ENCODE data around the gene GTPBP1. TPM values are rescaled to one million over a fixed set of nuclear protein-coding genes. Genes with fewer than 3 reads are reported as not detected.

The GTPBP1 gene
- total RNA-seq, 1 donor from 2014 or later, result 35.1 TPM

DNA sequence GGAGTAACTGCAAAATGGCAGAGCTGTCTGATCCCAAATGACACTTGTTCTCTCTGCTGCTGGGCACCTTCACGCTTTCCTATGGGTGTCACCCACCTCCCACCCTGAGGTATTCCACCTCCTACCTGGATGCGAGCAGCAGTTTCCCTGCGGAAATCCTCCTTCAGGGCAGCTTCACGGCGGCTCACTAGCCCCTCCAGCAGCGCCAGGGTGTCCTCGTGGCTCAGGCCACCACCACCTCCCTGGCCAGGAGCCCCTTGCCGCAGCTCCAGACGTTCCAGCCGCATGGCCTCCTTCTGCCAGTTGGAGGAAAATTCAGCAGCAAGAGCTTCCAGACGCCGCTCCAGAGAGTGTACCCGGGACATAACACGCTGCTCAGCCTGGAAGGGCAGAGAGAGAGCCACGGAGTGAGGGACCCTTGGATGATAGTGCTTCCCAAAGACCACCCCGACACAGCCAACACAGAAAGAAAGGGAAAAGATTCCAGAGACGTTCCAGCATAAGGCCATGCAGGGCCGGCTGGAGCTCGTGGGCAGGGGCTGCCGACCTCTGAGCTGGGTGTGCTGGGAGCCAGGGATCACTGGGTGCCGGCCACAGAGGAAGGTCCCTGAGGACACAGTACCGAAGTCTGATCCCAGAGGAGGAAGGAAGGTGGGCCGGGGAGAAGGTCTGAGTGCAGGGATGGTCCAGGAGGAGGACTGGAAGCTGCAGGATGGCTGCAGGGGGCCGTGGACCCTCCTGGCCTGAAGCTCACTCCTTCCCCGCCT is 36.6 kb downstream of the GTPBP1 start:
- no peak for DNase-seq

DNA sequence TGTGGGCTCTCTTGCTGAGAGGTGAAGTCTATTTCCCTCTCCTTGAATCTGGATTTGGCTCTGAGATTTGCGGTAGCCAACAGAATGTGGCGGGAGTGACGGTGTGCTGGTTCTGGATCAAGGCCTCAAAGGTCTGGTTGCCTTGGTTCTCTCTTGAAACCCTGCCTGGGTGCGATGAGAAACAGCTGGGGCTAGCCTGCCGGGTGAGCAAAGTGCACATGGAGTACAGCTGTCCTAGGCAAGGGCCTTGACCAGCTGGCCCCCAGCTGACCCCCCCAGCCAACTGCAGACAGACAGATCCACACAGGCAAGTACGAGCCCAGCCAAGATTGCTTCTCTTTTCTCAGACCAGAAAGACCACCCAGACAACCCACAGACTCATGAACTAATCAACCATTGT is 39.2 kb downstream of the GTPBP1 start:
- no peak for DNase-seq

DNA sequence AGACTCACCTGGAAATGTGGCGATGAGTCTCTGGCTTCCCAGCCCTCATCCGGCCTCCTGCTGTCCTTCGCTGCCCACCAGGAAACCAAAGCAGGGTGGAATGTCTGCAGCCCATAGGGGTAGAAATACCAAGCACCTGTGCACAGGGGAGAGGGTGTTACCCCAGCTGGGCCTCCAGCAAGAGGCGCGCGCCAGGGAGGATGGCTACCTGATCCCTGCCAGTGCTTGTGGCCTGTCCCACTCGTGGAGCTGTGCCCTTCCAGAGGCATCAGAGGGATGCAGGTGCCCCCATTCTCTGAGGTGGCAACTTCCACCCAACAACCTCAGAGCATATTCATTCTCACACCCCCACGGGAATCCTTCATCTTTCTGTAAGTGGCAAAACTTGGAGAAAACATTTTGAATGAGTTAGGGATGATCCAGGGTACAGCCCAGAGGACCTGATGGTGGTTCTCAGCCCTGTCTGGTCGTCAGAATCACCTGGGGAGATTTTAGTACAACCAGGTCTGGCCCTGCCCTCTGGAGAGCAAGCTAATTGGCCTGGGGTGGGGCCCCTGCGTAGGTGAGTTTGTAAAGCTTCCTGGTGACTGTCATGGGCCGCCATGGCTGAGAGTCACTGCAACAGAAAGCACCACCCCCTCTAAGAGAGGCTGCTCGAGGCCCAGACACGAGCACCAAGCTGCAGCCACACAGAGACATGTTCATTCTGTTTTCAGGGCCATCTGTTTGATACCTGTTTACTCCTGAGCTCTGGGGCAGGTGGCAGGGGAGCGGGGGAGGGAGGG is 40.1 kb downstream of the GTPBP1 start:
- no peak for DNase-seq

DNA sequence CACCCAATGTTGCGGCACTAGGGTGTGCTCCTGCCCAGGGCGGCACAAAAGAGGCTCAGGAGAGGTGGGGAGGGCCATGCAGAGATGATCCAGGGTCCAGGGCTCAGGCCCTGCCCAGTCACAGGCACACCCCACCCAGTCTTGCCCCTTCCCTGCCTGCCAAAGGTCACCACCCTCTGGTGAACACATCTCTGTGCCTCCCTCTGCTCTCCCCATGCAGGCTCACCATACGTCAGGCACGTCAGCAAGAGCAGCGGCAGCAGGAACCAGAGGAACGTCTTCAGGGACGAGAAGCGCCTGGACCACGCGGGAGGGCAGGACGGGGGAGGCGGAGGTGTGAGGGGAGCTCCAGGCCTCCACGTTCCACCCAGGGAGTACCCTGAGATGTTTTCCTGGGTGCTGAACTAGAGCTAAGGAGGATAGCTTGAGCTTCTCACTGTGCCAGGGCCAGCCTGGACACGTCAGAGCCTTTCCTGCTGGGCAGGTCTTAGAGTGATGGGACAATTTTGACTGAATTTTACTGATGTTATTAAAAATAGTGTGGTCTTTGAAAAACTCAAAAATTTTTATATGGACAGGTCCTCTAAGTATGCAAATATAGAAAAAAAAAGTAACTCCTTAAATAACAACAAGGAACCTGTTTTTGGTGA is 42.9 kb downstream of the GTPBP1 start:
- DNase-seq, result no peak

DNA sequence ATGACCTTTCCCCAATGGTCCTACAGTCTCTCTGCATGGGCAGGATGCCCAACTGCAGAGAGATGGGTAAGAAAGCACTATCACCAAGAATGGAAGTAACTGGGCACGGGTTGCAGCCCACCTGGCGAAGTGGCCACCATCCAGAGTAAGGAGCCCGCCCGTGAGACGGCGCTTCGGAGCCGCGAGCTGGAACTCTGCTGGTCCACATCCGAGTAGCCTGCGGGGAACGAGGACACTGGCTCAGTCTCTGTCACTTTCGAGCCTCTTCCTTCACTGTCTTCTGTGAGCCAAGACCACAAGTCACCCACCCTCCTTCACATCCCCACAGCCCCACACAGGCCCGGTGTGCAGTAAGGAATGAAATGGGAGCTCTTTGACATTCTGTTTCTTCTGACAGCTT is 44.4 kb downstream of the GTPBP1 start:
- DNase-seq, result no peak

DNA sequence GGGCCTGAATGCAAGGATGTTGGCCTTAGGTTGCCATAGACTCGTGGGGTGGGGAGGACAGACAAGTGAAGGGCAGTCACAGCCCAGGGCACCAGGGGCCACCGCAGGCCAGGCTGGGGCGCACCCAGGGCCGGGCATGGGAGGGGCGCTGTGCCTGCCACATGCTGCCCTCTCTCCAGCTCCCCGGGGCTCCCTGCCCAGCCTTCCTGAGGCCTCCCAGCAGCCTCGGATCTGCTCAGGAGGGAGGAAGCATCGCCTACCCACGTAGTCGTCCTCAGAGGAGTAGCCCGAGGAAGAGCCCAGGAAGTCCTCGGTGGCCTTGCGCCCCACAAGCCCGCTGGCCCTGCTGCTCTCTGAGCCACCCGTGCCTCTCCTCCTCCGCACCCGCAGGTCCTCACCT is 44.9 kb downstream of the GTPBP1 start:
- DNase-seq, result no peak

DNA sequence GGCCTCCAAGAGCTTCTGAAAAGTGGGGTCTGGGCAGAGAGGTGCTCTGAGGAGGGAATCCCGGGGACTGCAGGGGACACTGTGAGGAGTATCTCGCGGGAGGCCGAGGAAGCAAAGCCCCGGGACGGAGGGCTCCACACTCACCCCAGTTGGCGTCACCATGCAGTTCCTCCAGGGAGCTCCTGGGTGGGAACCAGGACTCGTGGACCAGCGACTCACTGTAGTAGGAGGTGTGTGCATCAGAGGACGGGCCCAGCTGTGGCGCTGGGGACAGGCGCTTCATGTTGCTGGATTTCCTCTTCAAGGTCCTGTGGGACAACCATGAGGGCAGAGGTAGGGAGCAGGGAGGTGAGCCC is 45.3 kb downstream of the GTPBP1 start:
- DNase-seq, result no peak

DNA sequence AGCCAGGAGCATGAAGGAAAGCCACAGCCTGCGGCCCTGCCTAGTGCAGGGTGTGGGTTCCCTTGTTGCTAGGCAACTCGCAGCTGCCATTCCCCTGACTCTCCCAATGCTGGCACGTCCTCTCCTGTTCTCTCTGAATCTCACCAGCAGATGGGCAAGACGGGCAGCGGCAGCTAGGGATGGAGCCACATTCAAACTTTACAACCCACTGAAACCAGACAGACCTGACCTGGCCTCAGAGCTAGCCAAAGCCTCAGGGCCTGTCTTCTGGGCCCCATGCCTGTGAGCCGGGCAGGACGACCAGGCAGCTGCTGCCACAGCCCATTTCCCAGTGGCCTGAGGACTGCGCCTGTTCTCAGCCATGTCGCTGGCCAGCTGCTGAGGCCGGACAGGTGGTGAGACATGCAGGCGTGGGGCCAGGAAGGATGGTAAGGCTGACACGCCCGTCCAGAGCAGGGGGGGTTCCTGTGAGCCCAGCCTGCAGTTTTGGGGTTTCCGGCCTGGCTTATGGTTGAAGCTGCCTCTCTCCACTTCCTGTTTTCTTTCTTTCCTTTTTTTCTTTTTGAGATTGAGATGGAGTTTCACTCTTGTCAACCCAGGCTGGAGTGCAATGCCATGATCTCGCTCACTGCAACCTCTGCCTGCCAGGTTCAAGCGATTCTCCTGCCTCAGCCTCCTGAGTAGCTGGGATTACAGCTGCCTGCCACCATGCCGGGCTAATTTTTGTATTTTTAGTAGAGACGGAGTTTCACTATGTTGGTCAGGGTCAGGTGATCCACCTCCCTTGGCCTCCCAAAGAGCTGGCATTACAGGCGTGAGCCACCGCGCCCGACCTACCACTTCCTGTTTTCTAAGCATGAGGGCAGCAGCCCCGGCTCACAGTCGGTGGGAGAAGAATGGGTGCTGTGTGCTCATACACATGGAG is 45.9 kb downstream of the GTPBP1 start:
- no peak for DNase-seq

DNA sequence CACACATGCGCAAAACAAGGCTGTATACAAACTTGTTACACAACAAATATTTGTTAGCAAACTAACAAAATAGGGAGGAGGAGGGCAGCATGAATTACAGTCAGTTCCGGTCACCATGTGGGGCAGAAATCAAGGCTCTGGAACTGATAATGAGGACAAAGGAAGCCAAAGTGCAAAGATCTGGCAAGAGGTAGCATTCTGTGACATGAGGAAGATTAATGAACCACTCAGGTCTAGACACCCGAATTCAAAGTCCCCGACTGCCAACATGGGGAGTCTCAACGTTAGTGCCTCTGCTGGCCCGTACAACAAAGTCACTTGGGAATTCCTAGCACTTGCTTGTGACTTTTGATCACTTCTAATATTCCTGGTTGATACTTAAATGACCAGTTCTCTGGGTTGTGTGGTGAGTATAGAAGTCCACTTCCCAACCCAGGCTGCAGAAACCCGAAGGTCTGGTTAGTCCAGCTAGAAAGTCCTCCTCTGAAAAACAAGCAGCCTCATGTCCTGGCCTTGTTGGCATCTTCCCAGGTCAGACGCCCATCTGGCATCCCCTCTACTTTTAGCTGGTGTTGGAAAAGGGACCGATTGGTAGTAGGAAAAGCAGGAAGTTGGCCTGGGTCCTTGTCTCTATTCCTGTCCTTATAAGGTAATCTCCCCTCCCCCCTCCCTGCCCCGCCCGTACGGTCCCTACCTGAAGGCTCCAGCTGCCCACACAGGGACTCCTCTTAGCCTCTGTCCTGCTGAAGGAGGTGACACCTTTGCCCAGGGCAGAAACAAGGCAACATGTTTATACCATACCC is 48.4 kb downstream of the GTPBP1 start:
- peak; percentile 66 for DNase-seq

DNA sequence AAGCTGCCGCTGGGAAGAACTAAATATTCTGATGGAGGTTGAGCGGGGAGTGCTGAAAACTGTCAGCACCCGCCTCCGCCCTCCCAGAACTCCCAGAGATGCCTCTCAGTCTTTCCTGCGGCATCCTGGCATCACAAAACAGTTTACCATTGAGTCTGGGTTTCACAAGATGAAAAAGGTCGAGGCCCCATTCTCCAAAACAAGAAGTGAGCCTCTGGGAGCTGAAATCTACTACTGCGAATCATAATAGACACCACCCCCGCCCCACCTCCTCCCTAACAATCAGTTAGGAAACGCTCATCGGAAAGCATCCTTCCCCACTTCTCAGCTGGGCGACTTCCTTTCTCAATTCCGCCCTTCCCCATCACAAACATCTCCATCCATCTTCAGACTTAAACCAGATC is 49.0 kb downstream of the GTPBP1 start:
- peak; percentile 27 for DNase-seq

DNA sequence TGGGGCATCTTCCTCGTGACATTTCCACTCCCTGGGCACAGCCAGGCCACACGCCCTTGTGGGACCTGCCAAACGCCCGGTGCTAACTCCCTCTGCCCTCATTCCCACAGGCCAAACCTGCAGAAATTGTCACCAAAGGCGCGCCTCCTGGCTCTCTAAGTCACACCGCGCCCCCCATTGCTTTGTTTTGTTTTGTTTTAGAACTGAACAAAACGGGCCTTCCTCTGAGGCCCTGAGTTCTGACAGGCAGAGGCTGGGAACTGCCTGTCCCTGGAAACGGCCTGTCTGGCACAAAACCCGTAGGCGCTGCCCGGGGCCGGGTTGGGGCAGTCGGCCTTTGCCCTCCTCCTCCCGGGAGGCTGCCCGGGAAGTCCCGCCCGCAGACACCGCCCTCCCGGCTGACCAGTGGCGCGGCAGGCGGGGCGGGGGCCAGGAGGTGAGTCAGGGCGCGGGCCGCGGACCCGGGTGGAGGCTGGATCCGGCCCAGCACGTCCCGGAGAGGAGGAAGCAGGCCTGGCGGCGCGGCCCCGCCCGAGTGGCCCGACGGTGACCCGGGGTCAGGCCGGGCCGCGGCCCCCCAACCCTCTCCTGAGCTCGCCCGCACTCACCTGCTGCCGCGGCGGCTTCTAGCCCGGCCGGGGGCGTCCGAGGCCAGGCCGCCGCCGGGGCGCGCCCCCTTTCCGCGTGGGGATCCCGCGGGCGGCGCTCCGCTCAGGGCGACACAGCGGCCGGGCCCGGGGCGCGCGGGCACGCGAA is 49.6 kb downstream of the GTPBP1 start:
- peak; percentile 79 for DNase-seq

DNA sequence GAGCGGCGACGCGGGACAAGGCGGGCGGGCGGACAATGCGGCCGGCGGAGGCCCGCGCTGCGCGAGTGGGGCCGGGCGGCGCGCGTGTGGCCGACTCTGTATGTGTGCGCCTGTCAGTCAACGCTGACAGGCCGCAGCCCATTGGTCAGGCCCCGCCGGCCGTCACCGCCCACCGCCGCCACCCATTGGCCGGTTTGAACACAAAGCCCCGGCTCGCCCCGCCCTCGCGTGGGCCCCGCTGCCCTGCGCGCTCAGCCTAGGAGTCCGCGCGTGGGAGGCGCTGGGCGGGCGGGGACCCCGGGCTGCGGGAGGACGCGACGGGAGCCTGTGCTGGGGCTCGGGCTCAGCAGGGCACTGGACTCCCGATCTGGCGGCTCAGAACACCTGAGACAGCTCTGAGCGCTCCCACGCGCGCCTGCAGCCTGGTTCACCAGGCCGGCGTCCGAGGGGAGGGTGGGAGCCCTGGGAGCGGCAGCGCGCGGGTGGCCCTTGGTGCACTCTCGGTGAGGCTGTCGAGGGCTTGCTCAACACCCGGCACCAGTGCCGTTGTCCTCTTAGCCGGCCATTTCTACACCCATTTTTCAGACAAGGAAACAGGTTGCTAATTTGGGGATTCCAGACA is 50.3 kb downstream of the GTPBP1 start, which contains the start of gene SUN2:
Gene SUN2 (minus strand): TSS at position 88 of the 622 bp plus-strand sequence. CDS start 3,370 bp downstream, outside the sequence.
- DNase-seq, result peak; percentile 92

DNA sequence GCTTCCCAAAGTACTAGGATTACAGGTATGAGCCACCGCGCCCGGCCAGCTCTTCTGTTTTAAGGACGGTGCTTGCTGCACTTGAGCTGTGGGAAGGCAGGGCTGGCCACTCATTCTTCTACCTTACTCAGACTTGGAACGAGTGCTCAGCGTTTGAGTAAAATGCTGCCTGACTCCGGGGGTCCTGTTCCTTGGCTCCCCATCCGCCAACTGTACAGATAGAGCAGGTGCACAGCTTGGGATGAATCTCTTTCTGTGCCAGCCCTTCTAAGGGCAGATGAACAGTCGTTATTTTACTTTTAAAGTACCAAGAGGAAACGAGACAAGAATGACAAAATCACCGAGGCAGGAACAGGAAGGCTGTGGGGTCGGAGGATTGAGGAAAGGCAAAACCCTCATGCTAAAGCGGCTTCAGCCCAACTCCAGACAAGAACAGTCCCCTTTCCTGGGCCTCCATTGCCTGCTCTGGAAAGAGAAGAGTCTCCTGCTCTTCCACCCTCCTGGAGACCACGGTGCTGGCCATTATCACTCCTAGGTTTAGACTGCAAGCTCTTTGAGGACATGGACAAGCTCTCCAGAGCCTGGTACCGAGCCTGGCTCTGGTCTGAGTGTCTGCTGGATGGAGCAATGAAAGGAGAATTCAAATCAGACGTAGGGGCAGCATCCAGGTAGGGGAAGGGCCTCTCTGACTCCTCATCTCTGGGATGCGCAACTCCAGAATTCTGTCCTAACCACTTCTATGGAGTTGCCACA is 51.1 kb downstream of the GTPBP1 start:
- peak; percentile 21 for DNase-seq

DNA sequence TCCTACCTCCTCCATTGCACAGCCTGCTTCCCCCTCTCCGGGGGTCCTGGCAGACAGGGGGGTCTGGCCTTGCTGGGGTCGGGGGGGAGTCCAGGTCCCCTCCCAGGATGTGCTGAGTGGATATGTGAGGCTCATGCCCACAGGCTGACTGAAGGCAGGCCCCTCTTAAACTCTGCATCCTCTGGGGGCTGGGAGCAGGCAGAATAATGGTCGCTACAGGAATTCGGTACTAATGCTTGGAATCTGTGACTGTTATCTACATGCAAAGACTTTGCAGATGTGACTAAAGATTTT is 51.7 kb downstream of the GTPBP1 start:
- no peak for DNase-seq

DNA sequence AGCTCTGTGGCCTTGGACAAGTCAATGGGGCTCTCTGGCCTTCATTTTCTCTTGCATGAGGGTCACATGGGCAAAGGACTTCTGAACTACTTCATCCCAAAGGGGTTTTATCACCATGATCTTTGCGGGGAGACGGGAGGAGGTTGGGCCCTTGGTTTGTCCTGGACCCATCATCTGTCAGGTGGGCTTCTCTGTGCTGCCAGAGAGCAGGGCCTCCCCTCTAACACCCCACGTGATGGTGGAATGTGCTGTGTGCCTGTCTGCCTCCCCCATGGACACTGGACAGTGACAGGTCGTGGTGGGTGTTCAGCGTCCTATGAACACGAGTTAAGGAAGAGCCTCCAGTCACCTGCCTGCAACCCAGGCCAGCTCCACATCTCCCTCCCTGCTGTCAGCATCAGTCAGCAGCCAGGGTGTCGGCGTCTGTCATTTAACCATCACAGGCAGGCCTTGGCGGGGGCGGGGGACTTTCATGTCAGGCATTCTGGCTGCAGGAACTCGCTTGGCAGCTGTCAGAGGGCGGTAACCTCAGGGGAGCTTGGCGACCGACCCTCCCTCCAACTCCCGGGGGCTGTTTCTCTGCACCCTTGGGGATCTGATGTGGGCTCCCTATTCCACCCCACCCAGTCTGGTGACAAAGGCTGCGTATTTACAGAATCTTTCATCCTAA is 52.7 kb downstream of the GTPBP1 start:
- no peak for DNase-seq

DNA sequence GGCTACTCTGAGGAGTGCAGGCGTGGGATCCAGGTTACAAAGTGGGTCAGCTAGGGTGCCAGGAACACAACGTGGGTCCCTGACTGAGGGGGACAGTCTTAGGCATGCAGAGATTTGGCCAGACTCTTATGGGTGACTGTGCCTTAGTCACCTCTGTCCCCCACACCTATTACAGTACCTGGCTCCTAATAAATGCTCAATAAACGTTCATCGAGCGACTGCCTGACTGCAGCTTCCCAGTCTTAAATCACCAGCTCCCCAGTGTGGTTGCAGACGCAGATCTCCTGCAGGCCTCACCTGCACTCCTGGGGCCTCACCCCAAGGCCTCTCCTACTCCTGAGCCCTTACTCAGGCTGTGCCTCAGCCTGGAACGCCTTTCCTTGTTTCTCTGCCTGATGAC is 53.3 kb downstream of the GTPBP1 start:
- DNase-seq, result no peak

DNA sequence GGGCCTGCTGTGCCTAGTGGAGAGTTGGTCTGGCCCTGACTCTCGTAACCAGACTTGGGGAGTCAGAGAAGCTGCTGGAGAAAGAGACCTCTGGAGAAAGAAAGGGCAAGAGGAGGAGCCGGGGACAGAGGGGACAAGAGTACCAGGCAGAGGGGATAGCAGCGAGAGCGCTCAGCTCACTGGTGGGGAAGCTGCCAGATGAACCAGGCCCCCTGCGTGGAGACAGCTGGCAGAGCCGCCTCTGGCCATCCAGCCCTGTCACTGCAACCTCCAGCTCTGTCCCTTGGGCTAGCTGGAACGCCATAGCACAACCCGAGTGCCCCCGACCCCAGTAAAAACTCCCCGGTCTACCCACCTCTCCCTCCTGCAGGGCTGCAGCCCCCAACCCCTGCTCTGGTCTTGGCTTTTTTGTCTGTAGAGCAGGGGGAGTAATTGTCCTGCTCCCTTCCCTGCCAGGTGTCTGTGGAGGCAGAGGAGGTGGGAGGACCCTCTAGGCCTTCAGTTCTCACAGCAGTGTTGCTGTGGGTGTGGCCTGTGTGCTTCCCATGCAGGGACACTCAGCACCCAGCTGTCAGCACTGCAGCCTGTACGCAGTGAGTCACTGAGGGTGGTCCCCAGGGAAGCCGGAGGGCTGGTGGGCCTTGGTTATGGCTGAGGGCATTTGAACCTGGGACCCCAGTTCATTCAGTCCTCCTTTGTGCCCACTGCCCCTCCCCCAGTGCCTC is 54.9 kb downstream of the GTPBP1 start:
- no peak for DNase-seq
